Tibial nerve (tissue), 4 donors: Measurements from ENCODE around the gene CLCF1. TPM values are rescaled to one million over a fixed set of nuclear protein-coding genes. Genes with fewer than 3 reads are reported as not detected.
"Not testable (repeated sequence)": the region's sequence is repeated elsewhere in the genome, so short reads cannot be mapped to it uniquely, and the experiment has no call there.

Experiments
- DNase-seq, 2 donors: peaks; one replicate each; pipeline ENCODE4 v3.0.0-alpha.2; 2019; ENCODE audit warnings: low spot score in 2 of 2
- H3K27ac ChIP-seq, 4 donors: fragments of 200-600 bp; sonication (generic) in 3 of 4; one replicate each; pipeline ENCODE4 v1.5.1; 2017 to 2019; ENCODE audit warnings: mild to moderate bottlenecking in 1 of 4
- H3K27me3 ChIP-seq, 2 donors: fragments of 200-600 bp; sonication (generic) in 1 of 2; one replicate each; pipeline versions ENCODE4 v1.5.1 to v1.6.0; 2017 to 2019
- H3K36me3 ChIP-seq, 3 donors: fragments of 200-600 bp; sonication (generic); one replicate each; pipeline ENCODE4 v1.5.1; 2018 to 2019
- H3K4me1 ChIP-seq, 4 donors: fragments of 200-600 bp; sonication (generic) in 3 of 4; one replicate each; pipeline ENCODE4 v1.5.1; 2017 to 2019
- H3K4me3 ChIP-seq, 4 donors: fragments of 200-600 bp; sonication (generic) in 3 of 4; one replicate each; pipeline ENCODE4 v1.5.1; 2017 to 2019; ENCODE audit warnings: mild to moderate bottlenecking in 1 of 4, moderate library complexity in 1 of 4
- H3K9me3 ChIP-seq, 4 donors: fragments of 200-600 bp; sonication (generic) in 3 of 4; one replicate each; pipeline ENCODE4 v1.5.1; 2017 to 2019
- EP300 ChIP-seq, 2 donors: sonication (generic); formaldehyde crosslinking; IDR thresholded peaks; one replicate each; pipeline ENCODE4 v1.6.1; 2017; ENCODE audit warnings: antibody characterized with exemption in 2 of 2, mild to moderate bottlenecking in 1 of 2
- POLR2A ChIP-seq, 2 donors: fragments of 450-650 bp; IDR thresholded peaks; one replicate each; pipeline ENCODE4 v1.6.1; 2017; ENCODE audit warnings: antibody characterized with exemption in 2 of 2, mild to moderate bottlenecking in 2 of 2, moderate library complexity in 2 of 2
- WGBS, 2 donors: methylation state at CpG; one replicate each; pipeline ENCODE4 v1.1.5; 2018; 5-methylcytosine and 5-hydroxymethylcytosine counted together
- total RNA-seq, 4 donors: library from RNA; depleted of rRNA; stranded (reverse); fragments of >200 nt; gene quantifications; one replicate each; pipeline ENCODE4 v1.1.0, GENCODE V29; 2016
- TF ChIP-seq, protein P1 (sequence below), 5 experiments: fragments of 200-600 bp in 3 of 5; fragments of 450-650 bp in 2 of 5; sonication (generic) in 3 of 5; IDR thresholded peaks; one replicate each; pipeline ENCODE4 v1.5.1; 2016 to 2019; ENCODE audit warnings: antibody characterized with exemption in 5 of 5, mild to moderate bottlenecking in 3 of 5, moderate library complexity in 2 of 5

Gene CLCF1
- total RNA-seq, 4 donors from 2014 or later: 3.7 to 23.1 (median 5.9) TPM

DNA sequence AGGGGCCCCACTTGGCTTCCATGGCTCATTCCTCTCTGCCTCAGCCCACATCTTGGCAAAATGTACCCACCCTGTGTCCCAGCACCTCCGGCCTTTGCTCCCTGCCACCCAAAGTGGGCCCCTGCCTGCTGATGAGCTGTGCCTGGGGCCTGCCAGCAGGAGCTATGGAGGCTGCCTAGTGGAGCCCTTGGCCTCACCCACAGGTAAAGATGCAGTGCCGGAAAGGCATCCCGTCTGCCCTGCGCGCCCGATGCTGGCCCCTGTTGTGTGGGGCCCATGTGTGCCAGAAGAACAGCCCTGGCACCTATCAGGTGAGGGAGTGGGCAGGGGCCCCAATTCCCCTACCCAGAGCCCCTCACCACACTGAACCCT lies 31.8 kb upstream of the CLCF1 start:
- H3K36me3 ChIP-seq: peaks cover 0 to 4% (median 0%) of the 10 kb centered on the region in 3 donors
- H3K4me3 ChIP-seq: peak overlapping the region in 1 of 4 donors; percentile 51
- no peak for DNase-seq
- H3K9me3 ChIP-seq: no peaks in the 10 kb centered on the region
- H3K27ac ChIP-seq: peak overlapping the region in 2 of 4 donors; percentile 47 to 80
- WGBS, 2 donors: 70 to 75% methylated on average over 2 to 6 of the region's 6 CpGs
- peaks cover 0 to 18% of the 10 kb centered on the region in 2 donors for H3K27me3 ChIP-seq
- TF ChIP-seq EP300 (IDR thresholded peaks at IDR 0.05) (no peak), POLR2A (IDR thresholded peaks at IDR 0.05) (no peak)
- TF ChIP-seq, protein P1, sequence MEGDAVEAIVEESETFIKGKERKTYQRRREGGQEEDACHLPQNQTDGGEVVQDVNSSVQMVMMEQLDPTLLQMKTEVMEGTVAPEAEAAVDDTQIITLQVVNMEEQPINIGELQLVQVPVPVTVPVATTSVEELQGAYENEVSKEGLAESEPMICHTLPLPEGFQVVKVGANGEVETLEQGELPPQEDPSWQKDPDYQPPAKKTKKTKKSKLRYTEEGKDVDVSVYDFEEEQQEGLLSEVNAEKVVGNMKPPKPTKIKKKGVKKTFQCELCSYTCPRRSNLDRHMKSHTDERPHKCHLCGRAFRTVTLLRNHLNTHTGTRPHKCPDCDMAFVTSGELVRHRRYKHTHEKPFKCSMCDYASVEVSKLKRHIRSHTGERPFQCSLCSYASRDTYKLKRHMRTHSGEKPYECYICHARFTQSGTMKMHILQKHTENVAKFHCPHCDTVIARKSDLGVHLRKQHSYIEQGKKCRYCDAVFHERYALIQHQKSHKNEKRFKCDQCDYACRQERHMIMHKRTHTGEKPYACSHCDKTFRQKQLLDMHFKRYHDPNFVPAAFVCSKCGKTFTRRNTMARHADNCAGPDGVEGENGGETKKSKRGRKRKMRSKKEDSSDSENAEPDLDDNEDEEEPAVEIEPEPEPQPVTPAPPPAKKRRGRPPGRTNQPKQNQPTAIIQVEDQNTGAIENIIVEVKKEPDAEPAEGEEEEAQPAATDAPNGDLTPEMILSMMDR (IDR thresholded peaks at IDR 0.05): no peak
- H3K4me1 ChIP-seq: peaks cover 0 to 59% (median 43%) of the 10 kb centered on the region in 4 donors

DNA sequence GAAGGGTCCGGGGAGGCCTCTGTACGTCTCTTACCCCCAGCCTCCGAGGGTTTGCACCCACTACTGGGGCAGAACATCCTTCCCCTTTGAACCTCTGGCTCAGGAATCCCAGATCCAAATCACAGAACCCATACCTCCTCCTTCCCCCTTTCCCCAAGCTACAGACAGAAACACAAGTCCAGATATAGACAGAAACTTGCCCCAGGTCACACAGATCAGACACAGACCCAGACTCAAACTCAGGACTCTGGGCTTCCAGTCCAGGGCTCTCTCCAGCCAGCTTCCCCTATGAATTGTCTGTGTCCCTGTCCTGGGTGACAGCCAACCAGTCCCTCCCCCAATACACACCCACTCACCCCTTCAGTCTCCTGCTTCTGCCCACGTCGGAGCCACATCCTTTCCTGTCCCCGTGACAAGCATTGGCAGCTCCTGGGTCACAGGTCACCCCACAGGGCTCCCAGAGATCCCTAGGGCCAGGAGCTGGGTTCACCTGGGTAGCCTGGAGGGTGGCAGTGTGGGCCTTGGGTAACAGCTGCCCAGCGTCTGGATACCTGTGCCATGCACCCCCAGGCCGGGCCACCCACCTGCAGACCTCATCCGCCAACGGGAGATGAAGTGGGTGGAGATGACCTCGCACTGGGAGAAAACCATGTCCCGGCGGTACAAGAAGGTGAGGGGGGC lies 31.3 kb upstream of the CLCF1 start:
- Histone ChIP-seq H3K9me3 (no peaks in the 10 kb centered on the region), H3K27ac (peak overlapping the region in 3 of 4 donors; percentile 42 to 80 (median 47)), H3K4me1 (peaks cover 0 to 59% (median 41%) of the 10 kb centered on the region in 4 donors), H3K4me3 (peak overlapping the region in 2 of 4 donors; percentile 31 to 51), H3K36me3 (peaks cover 0 to 9% (median 0%) of the 10 kb centered on the region in 3 donors), H3K27me3 (peaks cover 0 to 12% of the 10 kb centered on the region in 2 donors)
- 52 to 64% methylated on average over 6 to 13 of the region's 13 CpGs for WGBS, 2 donors
- no peak for DNase-seq
- TF ChIP-seq POLR2A (IDR thresholded peaks at IDR 0.05): no peak
- TF ChIP-seq EP300 (IDR thresholded peaks at IDR 0.05): no peak
- TF ChIP-seq, protein P1 (IDR thresholded peaks at IDR 0.05): no peak

DNA sequence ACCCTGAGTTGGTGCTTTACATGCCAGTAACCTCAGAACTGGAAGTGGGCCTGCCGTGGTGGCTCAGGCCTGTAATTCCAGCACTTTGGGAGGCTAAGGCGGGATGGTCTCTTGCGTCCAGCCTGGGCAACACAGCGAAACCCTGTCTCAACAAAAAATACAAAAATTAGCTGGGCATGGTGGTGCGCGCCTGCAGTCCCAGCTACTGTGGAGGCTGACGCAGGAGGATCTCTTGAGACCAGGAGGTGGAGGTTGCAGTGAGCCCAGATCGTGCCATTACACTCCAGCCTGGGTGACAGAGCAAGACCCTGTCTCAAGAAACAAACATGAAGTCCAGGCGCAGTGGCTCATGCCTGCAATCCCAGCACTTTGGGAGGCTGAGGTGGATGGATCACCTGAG lies 29.7 kb upstream of the CLCF1 start:
- peaks cover 0 to 25% (median 14%) of the 10 kb centered on the region in 3 donors for H3K36me3 ChIP-seq
- not testable (repeated sequence) for DNase-seq, H3K9me3 ChIP-seq, H3K4me3 ChIP-seq, H3K27me3 ChIP-seq
- H3K4me1 ChIP-seq: peaks cover 0 to 64% (median 30%) of the 10 kb centered on the region in 4 donors
- H3K27ac ChIP-seq: peak overlapping the region in 1 of 4 donors; percentile 80
- WGBS, 2 donors: 95 to 96% methylated on average over 9 of the region's 9 CpGs

DNA sequence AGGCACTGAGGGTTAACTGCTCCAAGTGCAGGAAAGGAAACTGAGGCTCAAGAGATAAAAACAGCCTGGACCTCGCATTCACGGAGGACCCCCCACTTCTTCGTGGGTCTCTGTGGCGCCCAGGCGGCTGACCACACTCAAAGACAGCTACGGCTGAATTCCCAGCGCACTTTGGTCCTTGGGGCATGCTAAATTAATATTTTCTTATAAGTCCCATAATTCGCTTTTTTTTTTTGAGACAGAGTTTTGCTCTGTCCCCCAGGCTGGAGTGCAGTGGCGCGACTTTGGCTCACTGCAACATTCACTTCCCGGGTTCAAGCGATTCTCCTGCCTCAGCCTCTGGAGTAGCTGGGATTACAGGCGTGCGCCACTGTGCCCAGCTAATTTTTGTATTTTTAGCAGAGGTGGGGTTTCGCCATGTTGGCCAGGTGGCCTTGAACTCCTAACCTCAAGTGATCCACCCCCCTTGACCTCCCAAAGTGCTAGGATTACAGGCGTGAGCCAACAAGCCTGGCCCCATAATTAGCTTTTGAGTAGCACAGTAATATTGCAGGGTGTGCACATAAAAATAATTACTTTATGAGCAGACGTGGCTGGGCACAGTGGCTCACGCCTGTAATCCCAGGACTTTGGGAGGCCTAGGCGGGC lies 28.9 kb upstream of the CLCF1 start:
- Histone ChIP-seq H3K36me3 (peaks cover 0 to 32% (median 20%) of the 10 kb centered on the region in 3 donors), H3K4me1 (peaks cover 0 to 67% (median 27%) of the 10 kb centered on the region in 4 donors), H3K4me3 (peak overlapping the region; percentile 40 to 91 (median 82)), H3K27ac (peak overlapping the region; percentile 86 to 98 (median 89))
- WGBS, 2 donors: 51 to 52% methylated on average over 19 of the region's 19 CpGs
- not testable (repeated sequence) for H3K9me3 ChIP-seq, DNase-seq, H3K27me3 ChIP-seq

DNA sequence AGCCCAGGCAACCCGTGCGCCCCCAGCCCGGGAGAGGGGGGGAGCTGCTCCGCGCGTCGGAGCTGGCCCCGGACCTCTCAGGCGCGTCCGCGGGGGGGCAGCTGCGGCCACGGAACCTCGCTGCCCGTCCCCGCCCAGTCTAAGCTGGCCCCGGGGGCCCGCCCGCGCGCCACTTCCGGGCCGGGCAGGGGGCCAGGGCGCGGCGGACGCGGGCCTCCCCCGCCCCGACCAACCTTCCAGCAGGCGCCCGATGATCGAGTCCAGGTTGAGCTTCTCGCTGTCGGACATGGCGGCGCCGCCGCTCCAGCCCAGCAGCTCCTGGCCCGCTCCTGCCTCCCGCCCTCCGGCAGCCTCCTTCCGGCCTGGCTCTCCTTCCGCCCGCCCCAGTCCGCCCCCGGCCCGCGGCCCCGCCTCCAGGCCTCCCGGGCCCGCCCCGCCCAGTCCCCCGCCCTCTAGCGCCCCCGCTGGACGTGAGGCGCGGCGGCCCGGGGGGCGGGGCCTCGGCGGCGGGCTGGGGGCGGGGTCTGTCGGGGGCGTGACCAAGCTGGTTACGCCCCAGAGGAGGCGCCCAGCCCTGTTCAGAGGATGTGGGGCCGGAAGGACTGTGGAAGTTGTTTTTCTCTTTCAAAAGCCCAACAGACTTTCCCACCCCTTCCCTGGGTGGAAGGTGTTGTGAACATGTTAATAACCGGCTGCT lies 28.2 kb upstream of the CLCF1 start, which contains the start of gene PPP1CA:
TSS of gene PPP1CA (minus strand) at position 364 of the 697 bp plus-strand sequence. CDS start at position 288, 76 bp downstream.
- H3K27me3 ChIP-seq: no peaks in the 10 kb centered on the region
- peaks cover 0 to 74% (median 28%) of the 10 kb centered on the region in 4 donors for H3K4me1 ChIP-seq
- H3K9me3 ChIP-seq: no peaks in the 10 kb centered on the region
- 1 to 4% methylated on average over 5 to 24 of the region's 73 CpGs for WGBS, 2 donors
- H3K4me3 ChIP-seq: peak within 1 kb of the TSS; percentile 75 to 99 (median 90)
- peak; percentile 60 to 73 for TF ChIP-seq POLR2A (IDR thresholded peaks at IDR 0.05)
- TF ChIP-seq, protein P1 (IDR thresholded peaks at IDR 0.05): peak; percentile 52 to 93 (median 73)
- TF ChIP-seq EP300 (IDR thresholded peaks at IDR 0.05): peak in 1 of 2 donors; percentile 70
- peak; percentile 78 to 83 for DNase-seq
- peaks cover 0 to 39% (median 21%) of the 10 kb centered on the region in 3 donors for H3K36me3 ChIP-seq
- peak within 1 kb of the TSS; percentile 91 to 98 (median 94) for H3K27ac ChIP-seq
